GM18868 (cell line): ENCODE measurements around the gene DRD1.
"Not testable (repeated sequence)": the region's sequence is repeated elsewhere in the genome, so short reads cannot be mapped to it uniquely, and the experiment has no call there.

Source experiments
- ATAC-seq: cut with Tn5 transposase; IDR thresholded peaks from one replicate; pipeline ENCODE4 v1.9.1; 2021; ENCODE audit warnings: mild to moderate bottlenecking, moderate library complexity; ENCODE audit not compliant: unreplicated experiment

DRD1 gene

DNA sequence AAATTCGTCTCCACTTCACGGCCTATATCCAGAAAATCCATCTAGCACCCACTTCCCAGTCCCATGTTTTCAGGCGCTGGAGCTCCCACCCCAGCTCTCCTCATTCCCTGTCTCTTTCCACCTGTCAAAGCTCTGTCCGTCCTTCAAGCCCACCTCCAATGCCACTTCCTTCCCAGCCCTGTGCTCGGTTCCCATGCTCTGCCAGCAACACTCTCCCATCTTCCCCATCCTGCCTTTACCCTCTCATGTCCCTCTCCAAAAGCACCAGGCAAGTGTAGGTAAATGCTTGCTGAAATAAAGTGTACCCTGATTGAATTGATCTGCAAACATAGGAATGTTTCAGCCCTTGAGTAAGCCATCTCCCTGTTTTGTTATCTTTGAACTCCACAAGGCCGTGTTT is 9.2 kb downstream of the DRD1 start:
- ATAC-seq = no peak

DNA sequence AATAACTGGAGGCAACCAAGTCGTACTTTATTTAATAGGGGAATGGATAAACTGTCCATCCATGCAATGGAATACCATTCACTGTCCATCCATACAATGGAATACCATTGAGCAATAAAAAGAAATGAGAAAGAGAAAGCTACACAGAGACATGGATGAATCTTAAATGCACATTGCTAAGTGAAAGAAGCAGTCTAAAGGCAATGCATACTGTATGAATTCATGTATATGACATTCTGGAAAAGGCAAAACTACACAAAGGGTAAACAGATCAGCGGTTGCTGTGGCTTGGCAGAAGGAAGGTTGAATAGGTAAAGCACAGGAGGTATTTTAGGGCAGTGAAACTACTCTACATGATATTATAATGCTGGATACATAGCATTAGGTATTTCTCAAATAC is 16.2 kb downstream of the DRD1 start:
- ATAC-seq = no peak

DNA sequence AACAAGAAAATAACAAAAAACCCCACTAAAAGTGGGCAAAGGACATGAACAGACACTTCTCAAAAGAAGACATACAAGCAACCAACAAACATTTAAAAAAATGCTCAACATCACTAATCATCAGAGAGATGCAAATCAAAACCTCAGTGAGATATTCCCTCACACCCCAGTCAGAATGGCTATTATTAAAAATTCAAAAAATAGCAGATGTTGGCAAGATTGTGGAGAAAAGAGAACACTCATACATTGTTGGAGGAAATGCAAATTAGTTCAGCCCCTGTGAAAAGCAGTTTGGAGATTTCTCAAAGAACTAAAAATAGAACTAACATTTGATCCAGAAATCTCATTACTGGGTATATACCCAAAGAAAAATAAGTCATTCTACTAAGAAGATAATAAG is 19.4 kb downstream of the DRD1 start:
- ATAC-seq = not testable (repeated sequence)

DNA sequence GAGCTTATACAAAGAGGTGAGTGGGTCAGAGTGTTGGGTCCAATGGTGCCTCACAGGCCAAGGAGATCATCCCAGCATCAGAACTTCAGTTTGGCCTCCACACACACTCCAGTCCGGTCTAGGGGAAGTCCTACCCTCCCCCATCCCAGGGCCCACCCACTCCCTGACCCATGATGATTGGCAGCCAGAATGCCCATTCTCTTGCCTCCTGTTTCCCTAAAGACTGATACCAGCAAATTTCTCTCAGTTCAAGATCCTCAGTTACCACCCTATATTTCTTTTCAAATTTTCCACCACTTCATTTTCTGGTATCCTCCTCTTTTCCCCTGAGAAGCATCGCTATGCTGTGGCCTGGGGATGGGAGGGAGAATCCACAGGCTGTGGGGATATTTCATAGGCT is 21.9 kb downstream of the DRD1 start:
- no peak for ATAC-seq

DNA sequence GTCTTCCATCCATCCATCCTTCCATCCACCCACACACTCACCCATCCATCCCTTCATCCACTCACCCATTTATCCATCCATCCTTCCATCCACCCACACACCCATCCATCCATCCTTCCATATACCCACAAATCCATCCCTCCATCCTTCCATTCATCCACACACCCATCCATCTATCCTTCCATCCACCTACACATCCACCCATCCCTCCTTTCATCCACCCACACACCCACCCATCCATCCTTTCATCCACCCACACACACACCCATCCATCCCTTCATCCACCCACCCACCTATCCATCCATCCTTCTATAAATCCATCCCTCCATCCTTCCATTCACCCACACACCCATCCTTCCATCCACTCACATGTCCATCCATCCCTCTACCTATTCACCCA is 23.6 kb downstream of the DRD1 start:
- no peak for ATAC-seq

DNA sequence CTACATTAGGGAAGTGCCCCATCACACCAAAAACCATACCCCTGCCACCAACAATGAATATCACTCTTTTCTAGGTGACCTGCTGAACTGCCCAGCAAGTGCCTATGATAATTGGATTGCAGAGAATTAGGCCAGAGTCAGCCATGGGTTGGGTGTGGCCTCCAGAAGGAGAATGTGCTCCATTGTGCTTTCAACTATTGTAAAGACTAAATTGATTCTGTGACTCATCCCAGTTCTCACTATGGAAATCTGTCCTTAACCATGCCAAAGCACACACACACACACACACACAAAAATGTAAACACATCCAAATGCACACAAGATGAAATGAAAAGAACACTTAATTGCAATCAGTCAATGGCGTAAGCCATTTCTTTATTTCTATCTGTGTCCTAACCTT is 25.7 kb downstream of the DRD1 start:
- ATAC-seq = no peak

DNA sequence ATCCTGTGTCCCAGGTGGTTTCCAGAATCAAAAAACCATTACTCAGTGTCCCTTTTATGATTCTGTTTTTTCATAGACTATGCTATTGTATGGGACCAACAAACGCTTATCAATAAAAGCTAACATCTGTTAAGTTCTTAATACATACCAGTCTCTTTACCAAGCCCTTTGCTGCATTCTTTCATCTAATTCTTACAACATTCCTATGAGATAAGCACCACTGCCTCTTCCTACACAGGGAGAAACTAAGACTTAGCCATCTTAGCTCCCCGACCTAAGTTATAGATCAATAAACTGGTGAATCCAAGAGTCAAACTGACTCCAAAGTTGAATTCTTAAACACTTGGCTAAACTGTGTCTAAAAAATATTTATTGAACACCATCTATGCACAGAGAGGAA is 26.6 kb downstream of the DRD1 start:
- ATAC-seq = no peak

DNA sequence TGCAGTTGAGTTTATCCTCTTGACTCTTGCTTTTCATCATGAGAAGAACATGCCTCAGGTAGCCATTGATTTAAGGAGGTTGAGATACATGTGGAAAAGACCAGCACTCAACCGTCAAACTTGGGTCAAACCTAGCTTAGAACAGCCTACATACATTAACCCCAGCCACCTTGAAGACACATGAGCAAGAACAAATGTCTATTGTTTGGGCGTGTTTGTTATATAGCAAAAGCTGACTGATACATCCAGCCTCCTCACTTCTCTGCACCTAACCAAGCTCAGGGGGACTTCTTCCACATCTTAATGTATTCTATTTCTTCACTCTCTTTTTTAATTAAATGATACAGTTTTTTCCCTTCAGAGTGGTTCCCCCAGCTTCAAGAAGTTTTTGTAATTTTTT is 28.7 kb downstream of the DRD1 start:
- ATAC-seq = no peak

DNA sequence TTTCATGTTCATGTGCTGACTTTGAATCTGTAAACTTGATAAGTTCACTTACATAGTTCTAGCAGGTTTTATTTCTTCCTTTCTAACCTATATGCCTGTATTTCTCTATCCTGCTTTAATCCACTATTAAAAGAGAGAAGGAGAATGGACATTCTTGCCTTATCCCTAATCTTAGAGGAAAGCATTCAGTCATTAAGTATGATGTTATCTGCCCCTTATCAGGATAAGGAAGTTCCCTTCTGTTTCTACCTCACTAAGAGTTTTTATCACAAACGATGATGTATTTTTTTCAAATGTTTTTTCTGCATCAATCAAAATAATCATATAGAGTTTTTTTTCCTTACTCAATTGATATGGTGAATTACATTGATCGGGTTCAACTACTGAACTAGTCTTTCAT is 33.1 kb downstream of the DRD1 start:
- no peak for ATAC-seq

DNA sequence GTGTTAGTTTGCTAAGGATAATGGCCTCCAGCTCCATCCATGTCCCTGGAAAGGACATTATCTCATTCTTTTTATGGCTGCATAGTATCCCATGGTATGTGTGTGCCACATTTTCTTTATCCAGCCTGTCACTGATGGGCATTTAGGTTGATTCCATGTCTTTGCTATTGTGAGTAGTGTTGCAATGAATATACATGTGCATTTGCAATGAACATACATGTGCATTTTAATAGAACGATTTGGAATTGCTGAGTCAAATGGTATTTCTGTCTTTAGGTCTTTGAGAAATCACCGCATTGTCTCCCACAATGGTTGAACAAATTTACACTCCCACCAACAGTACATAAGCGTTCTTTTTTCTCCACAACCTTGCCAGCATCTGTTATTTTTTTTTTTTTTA is 37.7 kb downstream of the DRD1 start:
- ATAC-seq = no peak

DNA sequence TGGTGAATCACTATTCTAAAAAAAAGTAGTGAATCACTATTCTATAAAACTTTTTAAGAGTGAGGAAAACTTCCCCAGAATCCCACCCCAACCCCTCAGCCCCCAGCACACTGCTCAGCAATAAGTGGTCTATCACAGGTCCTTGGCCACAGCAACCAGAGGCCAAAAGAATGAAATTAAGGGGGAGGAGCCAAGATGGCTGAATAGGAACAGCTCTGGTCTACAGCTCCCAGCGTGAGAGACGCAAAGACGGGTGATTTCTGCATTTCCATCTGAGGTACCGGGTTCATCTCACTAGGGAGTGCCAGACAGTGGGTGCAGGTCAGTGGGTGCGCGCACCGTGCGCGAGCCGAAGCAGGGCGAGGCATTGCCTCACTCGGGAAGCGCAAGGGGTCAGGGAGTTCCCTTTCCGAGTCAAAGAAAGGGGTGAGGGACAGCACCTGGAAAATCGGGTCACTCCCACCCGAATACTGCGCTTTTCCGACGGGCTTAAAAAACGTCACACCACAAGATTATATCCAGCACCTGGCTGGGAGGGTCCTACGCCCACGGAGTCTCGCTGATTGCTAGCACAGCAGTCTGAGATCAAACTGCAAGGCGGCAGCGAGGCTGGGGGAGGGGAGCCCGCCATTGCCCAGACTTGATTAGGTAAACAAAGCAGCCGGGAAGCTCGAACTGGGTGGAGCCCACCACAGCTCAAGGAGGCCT is 46.2 kb downstream of the DRD1 start:
- ATAC-seq = not testable (repeated sequence)

DNA sequence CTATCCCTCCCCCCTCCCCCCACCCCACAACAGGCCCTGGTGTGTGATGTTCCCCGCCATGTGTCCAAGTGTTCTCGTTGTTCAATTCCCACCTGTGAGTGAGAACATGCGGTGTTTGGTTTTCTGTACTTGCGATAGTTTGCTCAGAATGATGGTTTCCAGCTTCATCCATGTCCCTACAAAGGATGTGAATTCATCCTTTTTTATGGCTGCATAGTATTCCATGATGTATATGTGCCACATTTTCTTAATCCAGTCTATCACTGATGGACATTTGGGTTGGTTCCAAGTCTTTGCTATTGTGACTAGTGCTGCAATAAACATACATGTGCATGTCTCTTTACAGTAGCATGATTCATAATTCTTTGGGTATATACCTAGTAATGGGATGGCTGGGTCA is 48.6 kb downstream of the DRD1 start:
- not testable (repeated sequence) for ATAC-seq

DNA sequence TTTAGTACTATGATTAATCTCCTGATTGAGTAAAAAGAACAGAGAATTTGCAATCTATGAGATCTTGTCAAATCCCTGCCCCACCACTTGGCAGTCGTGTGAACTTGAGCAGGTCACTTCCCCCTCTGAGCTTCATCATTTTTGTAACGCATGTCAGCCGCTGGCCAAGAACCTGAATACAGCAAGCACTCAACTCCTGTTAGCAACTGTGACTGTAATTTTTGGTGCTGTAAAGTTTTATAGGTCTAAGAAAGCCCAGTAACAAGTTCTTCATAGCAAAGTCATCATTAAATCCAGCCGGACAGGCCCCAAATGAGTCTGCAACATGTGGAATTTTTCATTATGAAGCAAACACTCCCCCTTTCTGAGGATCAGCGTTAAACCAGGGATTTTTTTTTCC is 49.4 kb downstream of the DRD1 start:
- ATAC-seq = no peak

DNA sequence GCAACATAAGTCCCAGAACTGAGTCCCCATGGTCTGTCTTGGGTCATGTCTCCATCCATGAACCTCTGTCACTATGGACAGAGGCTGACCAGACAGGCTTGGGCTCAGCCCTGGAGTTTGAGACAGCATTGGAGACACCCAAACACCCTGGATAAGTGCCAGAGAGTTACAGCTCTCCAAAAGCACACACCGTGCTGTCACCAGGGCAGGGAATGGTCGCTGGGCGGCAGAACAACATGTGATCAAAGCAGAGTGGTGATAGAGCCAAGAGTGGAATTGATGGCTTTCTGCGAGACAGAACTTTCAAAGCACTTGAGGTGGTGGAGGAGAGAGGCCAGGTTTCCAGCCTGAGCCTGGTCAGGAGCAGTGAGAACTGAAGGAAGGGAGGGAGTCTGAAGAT is 50.1 kb downstream of the DRD1 start:
- ATAC-seq = no peak

DNA sequence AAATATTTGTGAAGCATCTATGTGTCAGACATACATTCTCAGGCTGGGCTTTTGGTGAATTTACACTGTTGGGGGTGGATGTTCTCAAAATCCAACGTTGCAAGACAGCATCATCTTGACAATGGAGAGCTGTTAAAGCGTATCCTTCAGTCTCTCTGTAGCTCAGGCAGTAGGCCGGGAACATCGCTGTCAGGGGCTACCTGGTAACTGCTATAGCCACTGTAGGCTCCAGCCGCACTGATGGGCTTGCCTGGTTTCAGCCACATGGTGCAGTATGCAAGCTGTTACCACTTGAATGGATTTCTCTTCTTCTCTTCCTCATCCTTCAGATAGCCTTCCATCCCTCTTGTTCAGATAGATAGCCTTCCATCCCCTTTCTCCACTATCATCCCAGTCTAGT is 51.7 kb downstream of the DRD1 start:
- no peak for ATAC-seq

DNA sequence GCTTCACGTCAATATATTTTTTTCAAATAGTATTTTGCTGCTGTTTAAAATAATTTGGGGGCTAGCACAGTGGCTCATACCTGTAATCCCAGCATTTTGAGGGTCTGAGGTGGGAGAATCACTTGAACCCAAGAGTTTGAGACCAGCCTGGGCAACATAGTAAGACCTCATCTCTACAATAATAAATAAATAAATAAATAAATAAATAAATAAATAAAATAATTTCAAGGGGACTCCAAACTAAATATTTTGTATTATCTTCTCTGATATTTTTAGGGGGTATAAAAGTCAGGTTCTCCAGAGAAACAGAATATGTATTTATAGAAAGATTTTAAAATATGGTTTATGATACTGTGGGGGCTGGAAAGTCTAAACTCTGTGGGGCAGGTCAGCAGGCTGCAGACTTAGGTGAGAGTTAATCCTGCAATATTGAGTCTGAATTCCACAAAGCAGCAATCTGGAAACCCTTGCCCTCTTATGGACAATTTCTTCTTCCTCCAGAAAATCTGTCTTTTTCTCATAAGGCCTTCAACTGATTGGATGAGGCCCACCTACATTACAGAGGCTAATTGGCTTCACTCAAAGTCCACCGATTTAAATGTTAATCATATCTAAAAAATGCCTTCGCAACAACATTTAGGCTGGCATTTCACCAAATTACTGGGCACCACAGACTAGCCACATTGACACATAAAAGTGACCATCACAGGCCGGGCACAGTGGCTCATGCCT is 53.5 kb downstream of the DRD1 start:
- no peak for ATAC-seq
